Fibroblast of gingiva (primary cell): Measurements from ENCODE around the gene TBC1D4.
A peak's percentile ranks its signal among the peaks of the same experiment; 100 is the strongest.

Source experiments
- DNase-seq: peaks from one replicate; pipeline ENCODE4 v3.0.0-alpha.2; 2011; ENCODE audit warnings: low read depth

The TBC1D4 gene, protein sequence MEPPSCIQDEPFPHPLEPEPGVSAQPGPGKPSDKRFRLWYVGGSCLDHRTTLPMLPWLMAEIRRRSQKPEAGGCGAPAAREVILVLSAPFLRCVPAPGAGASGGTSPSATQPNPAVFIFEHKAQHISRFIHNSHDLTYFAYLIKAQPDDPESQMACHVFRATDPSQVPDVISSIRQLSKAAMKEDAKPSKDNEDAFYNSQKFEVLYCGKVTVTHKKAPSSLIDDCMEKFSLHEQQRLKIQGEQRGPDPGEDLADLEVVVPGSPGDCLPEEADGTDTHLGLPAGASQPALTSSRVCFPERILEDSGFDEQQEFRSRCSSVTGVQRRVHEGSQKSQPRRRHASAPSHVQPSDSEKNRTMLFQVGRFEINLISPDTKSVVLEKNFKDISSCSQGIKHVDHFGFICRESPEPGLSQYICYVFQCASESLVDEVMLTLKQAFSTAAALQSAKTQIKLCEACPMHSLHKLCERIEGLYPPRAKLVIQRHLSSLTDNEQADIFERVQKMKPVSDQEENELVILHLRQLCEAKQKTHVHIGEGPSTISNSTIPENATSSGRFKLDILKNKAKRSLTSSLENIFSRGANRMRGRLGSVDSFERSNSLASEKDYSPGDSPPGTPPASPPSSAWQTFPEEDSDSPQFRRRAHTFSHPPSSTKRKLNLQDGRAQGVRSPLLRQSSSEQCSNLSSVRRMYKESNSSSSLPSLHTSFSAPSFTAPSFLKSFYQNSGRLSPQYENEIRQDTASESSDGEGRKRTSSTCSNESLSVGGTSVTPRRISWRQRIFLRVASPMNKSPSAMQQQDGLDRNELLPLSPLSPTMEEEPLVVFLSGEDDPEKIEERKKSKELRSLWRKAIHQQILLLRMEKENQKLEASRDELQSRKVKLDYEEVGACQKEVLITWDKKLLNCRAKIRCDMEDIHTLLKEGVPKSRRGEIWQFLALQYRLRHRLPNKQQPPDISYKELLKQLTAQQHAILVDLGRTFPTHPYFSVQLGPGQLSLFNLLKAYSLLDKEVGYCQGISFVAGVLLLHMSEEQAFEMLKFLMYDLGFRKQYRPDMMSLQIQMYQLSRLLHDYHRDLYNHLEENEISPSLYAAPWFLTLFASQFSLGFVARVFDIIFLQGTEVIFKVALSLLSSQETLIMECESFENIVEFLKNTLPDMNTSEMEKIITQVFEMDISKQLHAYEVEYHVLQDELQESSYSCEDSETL (N-terminal part only)

GRCh38 chr13:75482070-75482819, at the start of gene TBC1D4:
TSS of gene TBC1D4 (minus strand) at chr13:75482169. CDS start at chr13:75481767, 402 bp downstream.
- DNase-seq = peak; percentile 92

DNA sequence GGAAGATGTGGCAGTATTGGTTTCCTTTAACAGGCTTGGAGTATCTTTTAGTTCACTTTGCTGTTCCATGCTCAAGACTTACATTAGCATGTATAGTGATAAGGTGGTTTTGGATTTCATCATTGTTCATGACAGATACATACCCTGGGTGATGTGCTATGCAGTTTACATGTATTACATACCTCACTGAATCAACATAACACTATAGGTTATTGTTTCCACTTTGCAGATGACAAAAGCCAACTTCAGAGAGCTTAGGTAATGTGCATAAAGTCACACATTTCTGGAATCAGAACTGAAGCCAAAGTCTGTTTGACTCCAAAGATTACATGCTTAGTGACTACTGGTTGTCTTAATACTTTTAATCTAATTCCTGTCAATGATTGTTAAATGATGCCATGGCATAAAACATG, 48.6 kb upstream of the TBC1D4 start:
- DNase-seq = no peak

DNA sequence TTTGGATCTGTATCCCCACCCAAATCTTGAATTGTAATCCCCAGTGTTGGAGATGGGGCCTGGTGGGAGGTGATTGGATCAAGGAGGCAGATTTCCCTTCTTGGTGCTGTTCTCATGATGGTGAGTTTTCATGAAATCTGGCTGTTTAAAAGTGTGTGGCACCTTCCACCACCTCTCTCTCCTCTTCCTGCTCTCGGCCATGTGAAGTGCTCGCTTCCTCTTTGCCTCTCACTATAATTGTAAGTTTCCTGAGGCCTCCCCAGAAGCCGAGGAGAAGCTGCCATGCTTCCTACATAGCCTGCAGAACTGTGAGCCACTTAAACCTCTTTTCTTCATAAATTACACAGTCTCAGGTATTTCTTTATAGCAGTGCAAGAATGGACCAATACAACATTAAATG, 40.0 kb upstream of the TBC1D4 start:
- DNase-seq = no peak

DNA sequence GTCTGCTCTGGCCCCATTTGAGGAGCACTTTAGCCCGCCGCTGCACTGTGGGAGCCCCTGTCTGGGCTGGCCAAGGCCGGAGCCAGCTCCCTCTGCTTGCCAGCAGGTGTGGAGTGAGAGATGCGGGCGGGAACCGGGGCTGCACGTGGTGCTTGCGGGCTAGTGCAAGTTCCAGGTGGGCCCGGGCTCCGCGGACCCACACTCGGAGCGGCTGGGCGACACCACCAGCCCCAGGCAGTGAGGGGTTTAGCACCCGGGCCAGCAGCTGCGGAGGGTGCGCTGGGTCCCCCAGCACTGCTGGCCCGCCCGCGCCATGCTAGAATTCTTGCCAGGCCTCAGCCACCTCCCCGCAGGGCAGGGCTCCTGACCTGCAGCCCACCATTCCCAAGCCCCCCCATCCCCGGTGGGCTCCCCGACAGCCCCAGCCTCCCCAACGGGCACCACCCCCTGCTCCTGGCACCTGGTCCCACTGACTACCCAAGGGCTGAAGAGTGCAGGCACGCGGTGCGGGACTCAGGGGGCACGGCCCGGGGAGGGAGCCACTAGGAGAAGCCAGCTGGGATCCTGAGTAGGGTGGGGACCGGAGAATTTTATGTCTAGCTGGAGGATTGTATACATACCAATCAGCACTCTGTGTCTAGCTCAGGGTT, 36.6 kb upstream of the TBC1D4 start:
- DNase-seq = no peak

DNA sequence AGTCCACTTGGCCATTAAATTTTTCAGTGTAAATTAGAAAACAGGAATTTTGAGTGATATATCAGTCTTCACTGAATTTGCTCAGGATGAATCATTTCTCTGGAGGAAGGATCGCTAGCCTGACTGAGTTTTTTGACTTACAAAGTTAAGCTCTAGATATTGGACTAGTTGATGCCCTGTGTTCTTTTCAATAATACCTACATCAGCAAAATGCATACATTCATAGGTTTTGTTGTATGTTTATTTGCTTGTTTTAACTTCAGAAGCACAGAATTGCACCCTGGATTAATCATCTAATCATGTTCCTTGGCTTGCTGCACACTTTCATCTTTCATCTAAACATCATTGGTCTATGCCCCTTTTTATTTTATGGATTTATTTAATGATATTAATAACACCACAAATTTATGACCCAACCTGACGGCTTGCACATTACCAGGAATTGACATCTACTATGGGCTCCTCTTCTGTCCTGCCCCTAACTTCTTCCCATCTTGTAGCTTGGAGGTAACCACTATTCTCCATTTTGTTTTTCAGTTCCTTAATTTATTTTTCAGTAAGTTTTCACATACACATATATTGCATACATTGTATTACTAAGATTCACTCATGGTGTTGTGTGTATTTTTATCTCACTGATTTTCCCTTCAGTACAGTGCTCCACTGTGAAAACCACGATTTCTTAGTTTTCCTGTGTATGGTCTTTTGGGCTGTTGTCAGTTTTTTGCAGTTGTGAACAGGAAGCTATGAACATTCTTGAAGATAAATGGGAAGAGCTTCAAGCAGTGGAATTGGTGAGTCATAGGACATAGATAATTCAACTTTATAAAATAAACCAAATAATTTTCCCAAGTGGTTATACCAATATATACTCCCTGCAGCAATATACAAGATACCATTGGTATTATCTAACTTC, 32.4 kb upstream of the TBC1D4 start:
- no peak for DNase-seq

GRCh38 chr13:75513271-75513670, 31.3 kb upstream of the TBC1D4 start:
- DNase-seq = no peak

DNA sequence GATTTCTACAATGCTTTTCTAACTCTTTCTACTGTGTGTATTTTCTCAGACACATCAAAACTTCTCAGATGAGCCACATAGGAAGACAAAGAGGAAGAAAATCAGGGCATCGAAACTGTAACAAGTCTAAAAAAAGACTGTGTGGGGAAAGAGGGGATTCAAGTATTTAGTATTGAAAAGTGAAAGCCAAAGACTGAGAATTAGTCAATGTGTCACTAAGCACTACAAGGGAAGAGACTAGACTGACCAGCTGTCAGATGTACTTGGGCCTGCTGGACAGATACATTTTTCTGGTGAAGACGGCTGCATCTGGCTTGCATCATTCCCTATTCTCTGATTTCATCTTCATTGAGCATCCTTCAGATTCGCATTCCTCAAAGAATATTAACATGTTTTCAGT, 30.3 kb upstream of the TBC1D4 start:
- DNase-seq = no peak

- no peak for DNase-seq
These were observed 29.2 kb upstream of the TBC1D4 start for GRCh38 chr13:75511051-75511625.

- DNase-seq = no peak
These were observed 26.1 kb upstream of the TBC1D4 start for GRCh38 chr13:75508002-75508548.

DNA sequence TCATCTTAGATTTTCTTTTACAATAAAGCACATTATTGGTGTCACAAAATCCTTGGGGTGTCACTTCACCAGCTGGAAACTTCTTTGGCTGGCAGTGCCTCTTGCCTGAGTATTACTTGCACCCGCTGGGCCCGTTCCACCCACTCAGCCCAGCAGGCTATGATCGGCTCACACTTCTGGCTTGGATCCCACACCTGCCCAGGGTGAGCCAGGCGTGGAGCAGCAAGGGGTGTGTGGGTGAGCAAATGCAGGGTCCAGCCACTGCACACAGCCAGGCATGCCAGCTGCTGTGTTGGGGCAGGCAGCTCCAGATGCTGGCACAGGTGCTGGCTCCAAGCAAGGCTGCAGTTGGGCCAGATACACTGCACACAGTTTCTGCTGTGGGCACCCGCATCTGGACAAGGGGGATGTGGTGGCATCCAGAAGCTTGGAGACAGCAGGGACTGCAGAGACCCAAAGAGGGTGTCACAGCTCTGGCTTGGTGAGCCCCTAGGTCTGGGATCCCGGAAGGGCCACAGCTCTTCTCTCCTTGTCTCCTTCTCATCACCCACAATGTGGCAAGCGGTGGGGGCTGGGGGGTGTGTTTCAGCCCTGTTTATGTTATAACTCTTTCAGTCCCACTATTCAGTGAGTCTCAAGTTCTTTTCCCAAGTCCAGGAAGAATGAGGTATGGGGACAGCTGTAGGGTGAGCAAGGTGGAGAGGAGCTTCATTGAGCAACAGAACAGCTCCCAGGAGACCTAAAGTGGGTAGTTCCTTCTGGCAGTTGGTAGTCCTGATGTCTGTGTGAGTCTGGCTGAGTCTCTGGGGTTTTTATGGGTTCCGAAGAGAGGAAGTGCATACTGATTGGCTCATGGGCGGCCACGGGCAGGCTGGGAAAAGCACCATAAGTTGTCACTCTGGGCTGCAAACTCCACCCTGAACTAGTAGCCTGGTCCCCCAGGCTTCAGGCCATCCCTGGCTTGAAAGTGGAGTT, 25.3 kb upstream of the TBC1D4 start:
- DNase-seq = no peak

DNA sequence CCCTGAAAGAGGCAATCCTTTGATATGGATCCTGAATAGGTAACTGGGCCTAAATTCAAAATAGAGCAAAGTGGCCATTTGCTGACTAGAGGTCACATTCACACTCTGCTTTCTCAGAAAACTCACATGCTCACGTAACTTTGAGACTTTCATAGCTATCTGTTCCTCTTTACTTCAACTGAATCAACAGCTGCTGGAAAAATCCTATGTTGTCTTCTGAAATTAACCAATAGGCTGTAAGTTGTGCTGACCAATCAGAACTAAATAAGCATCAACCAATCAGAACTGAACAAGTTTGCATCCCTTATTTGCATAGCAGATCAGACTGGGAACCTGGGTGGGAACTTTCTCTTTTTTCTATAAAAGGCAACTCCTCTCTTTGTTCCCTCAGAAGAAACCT, 24.0 kb upstream of the TBC1D4 start:
- no peak for DNase-seq

GRCh38 chr13:75505327-75505726, 23.4 kb upstream of the TBC1D4 start:
- no peak for DNase-seq

DNA sequence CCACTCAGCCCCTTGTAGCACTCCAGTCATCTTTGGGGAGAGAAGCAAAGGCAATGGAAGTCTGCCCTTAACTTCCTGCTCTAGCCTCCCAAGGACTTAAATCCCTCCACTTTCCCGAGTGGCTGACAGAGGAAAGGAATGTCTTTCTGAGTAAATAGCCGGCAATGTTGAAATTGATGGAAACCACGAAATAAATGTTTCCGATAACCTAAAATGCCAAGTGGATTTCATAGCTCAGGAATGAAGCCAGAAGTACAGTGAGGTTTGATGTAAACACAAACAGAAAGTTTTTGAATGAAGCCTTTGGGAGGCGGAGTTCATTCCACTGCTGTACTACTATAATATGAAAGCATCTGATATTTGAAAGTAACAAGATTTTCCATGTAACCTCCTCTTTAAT, 14.0 kb upstream of the TBC1D4 start:
- peak; percentile 71 for DNase-seq

GRCh38 chr13:75494491-75494890, 12.5 kb upstream of the TBC1D4 start:
- DNase-seq = no peak

DNA sequence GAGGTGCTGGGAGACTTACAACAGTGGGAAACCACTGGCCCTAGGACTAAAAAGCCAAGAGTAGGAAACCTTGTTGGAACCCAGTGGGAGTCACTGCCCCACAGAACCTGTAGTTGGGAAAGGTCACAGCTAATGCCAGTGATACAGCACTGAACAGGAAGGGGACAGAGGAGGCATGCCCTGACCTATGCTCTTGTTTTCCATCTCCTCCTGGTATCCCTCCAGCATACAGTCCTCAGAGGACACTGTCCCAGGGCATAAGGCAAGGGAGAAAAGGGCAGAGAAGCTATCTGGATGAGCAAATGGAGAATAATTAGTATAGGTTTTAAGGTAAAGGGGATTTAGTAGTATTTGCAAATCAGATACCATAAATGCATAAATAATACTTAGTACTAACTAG, 11.2 kb upstream of the TBC1D4 start:
- DNase-seq = no peak

DNA sequence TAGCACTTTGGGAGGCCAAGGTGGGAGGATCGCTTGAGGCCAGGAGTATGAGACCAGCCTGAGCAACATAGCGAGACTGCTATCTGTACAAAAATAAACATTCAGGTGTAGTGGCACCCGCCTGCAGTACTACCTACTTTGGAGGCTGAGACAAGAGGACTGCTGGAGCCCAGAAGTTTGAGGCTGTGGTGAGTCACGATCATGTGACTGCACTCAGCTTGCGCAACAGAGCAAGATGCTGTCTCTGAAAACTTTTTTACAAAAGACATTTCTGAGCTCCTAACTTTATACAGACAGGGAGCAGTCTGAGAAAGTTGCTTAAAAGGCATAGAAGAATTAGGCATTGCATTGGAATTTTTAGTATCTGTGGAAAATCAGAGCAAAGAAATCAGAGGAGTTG, 10.4 kb upstream of the TBC1D4 start:
- peak; percentile 31 for DNase-seq

- no peak for DNase-seq
These were observed 9.4 kb upstream of the TBC1D4 start for GRCh38 chr13:75491376-75491775.
